ENCODE data around the gene LMCD1. TPM values are rescaled to one million over a fixed set of nuclear protein-coding genes. Genes with fewer than 3 reads are reported as not detected.

Gene LMCD1
- total RNA-seq, 1 donor from 2014 or later: 174 TPM

GRCh38 chr3:8492744-8493511, 8.7 kb upstream of the LMCD1 start:
- Histone ChIP-seq H3K36me3 (no peaks in the 10 kb centered on the region), H3K4me3 (no peak overlapping the region), H3K27me3 (no peaks in the 10 kb centered on the region), H3K9me3 (no peaks in the 10 kb centered on the region), H3K4me1 (peaks cover 9% of the 10 kb centered on the region), H3K27ac (no peak overlapping the region)
- intact Hi-C loops (cut with DNase I): no loop called here
- no peak for TF ChIP-seq CTCF (IDR thresholded peaks at IDR 0.05)
- ATAC-seq: no peak
- no peak for DNase-seq

GRCh38 chr3:8493744-8494143, 7.9 kb upstream of the LMCD1 start:
- H3K27ac ChIP-seq: no peak overlapping the region
- no peaks in the 10 kb centered on the region for H3K36me3 ChIP-seq
- H3K27me3 ChIP-seq: no peaks in the 10 kb centered on the region
- intact Hi-C loops (cut with DNase I): no loop called here
- no peaks in the 10 kb centered on the region for H3K9me3 ChIP-seq
- H3K4me3 ChIP-seq: no peak overlapping the region
- H3K4me1 ChIP-seq: peaks cover 9% of the 10 kb centered on the region
- ATAC-seq (no peak), DNase-seq (no peak)
- TF ChIP-seq CTCF (IDR thresholded peaks at IDR 0.05): no peak

GRCh38 chr3:8494327-8494726, 7.3 kb upstream of the LMCD1 start:
- H3K36me3 ChIP-seq: no peaks in the 10 kb centered on the region
- peaks cover 9% of the 10 kb centered on the region for H3K4me1 ChIP-seq
- no peak overlapping the region for H3K27ac ChIP-seq
- H3K27me3 ChIP-seq: no peaks in the 10 kb centered on the region
- ATAC-seq (no peak), DNase-seq (no peak)
- no peaks in the 10 kb centered on the region for H3K9me3 ChIP-seq
- intact Hi-C loops (cut with DNase I): no loop called here
- no peak overlapping the region for H3K4me3 ChIP-seq
- TF ChIP-seq CTCF (IDR thresholded peaks at IDR 0.05): no peak

- DNase-seq: no peak
- no peaks in the 10 kb centered on the region for H3K36me3 ChIP-seq
- no peak for TF ChIP-seq CTCF (IDR thresholded peaks at IDR 0.05)
- H3K27ac ChIP-seq: no peak overlapping the region
- no peak overlapping the region for H3K4me3 ChIP-seq
- intact Hi-C loops (cut with DNase I): no loop called here
- peaks cover 6% of the 10 kb centered on the region for H3K4me1 ChIP-seq
- no peaks in the 10 kb centered on the region for H3K27me3 ChIP-seq
- no peaks in the 10 kb centered on the region for H3K9me3 ChIP-seq
- ATAC-seq: no peak
These were observed 4.0 kb upstream of the LMCD1 start for GRCh38 chr3:8497582-8497981.

GRCh38 chr3:8499181-8499611, 2.4 kb upstream of the LMCD1 start:
- Histone ChIP-seq H3K4me1 (peaks cover 6% of the 10 kb centered on the region), H3K4me3 (no peak overlapping the region), H3K27me3 (no peaks in the 10 kb centered on the region), H3K36me3 (no peaks in the 10 kb centered on the region), H3K9me3 (no peaks in the 10 kb centered on the region), H3K27ac (no peak overlapping the region)
- ATAC-seq (no peak), DNase-seq (no peak)
- intact Hi-C loops (cut with DNase I): no loop called here
- TF ChIP-seq CTCF (IDR thresholded peaks at IDR 0.05): no peak

All from upper lobe of right lung (tissue), 1 donor.